Heart right ventricle (tissue), 16 donors: ENCODE results near the gene ANKS6. TPM values are rescaled to one million over a fixed set of nuclear protein-coding genes. Genes with fewer than 3 reads are reported as not detected.

Experiments
- ATAC-seq, 8 donors: fragments of 200-7000 bp; cut with Tn5 transposase; one replicate each; pipeline ENCODE4 v1.9.1; 2020; ENCODE audit warnings: mild to moderate bottlenecking in 8 of 8, moderate library complexity in 8 of 8, moderate number of reproducible peaks in 1 of 8
- DNase-seq, 2 donors: peaks; one replicate each; pipeline ENCODE4 v3.0.0-alpha.2; 2020
- H3K27ac ChIP-seq, 10 donors: fragments of 200-600 bp; sonication (generic) in 2 of 10; one replicate each; pipeline versions ENCODE4 v1.5.0 to v1.8.0; 2020 to 2022; ENCODE audit warnings: mild to moderate bottlenecking in 3 of 10
- H3K27me3 ChIP-seq, 7 donors: fragments of 200-600 bp; one replicate each; pipeline ENCODE4 v1.8.0; 2021 to 2022; ENCODE audit warnings: mild to moderate bottlenecking in 2 of 7
- H3K36me3 ChIP-seq, 9 donors: fragments of 200-600 bp; sonication (generic) in 1 of 9; one replicate each; pipeline versions ENCODE4 v1.5.0 to v1.8.0; 2020 to 2022; ENCODE audit warnings: mild to moderate bottlenecking in 2 of 9
- H3K4me1 ChIP-seq, 9 donors: fragments of 200-600 bp; sonication (generic) in 1 of 9; one replicate each; pipeline versions ENCODE4 v1.5.0 to v1.8.0; 2020 to 2022; ENCODE audit warnings: mild to moderate bottlenecking in 4 of 9
- H3K4me3 ChIP-seq, 10 donors: fragments of 200-600 bp; sonication (generic) in 2 of 10; one replicate each; pipeline versions ENCODE4 v1.5.0 to v1.8.0; 2020 to 2022; ENCODE audit warnings: mild to moderate bottlenecking in 7 of 10, moderate library complexity in 2 of 10
- H3K9me3 ChIP-seq, 11 donors: fragments of 200-600 bp in 10 of 11; sonication (generic) in 2 of 11; one replicate each; pipeline versions ENCODE4 v1.5.0 to v1.8.0; 2013 to 2022; ENCODE audit warnings: mild to moderate bottlenecking in 2 of 11, control low read depth in 1 of 11, moderate library complexity in 1 of 11
- CTCF ChIP-seq, 9 donors: fragments of 200-600 bp; sonication (generic) in 2 of 9; IDR thresholded peaks; one replicate each; pipeline versions ENCODE4 v1.5.0 to v1.8.0; 2021 to 2022; ENCODE audit warnings: antibody characterized with exemption in 9 of 9, mild to moderate bottlenecking in 5 of 9, moderate library complexity in 1 of 9
- WGBS, 2 donors: extraction: QIAGEN DNeasy Blood & Tissue Kit; methylation state at CpG; one replicate each; pipeline ENCODE4 v1.1.7; 2013; ENCODE audit warnings: inconsistent platforms in 1 of 2; 5-methylcytosine and 5-hydroxymethylcytosine counted together
- intact Hi-C, 10 donors: fragments of 100-400 bp; cut with DNase I; formaldehyde crosslinking; loops; one replicate each; pipeline versions ENCODE4 v1.11.1 to v1.14.2; 2022
- polyA plus RNA-seq, 2 donors: library from polyadenylated mRNA; stranded (reverse); fragments of 200-250 nt; gene quantifications; one replicate each; pipeline ENCODE4 v1.2.3, GENCODE V29; 2013
- total RNA-seq, 10 donors: library from RNA; stranded (reverse); fragmentation: NEBNext Ultra II Directional in 3 of 10; extraction: Animal tissue kit (Norgen Biotek cat#: 25700) in 3 of 10; gene quantifications; one replicate each; pipeline versions ENCODE4 v1.2.1 to v1.2.4, GENCODE V29; 2021 to 2023
- donor health status: Arrhythmogenic right ventricular cardiomyopathy.
- donor health status: ischemic (EF 13 %, LVEDD 7.1; RV severe dilation, severe dysfunction).
- donor health status: healthy with polysubstance abuse.
- donor health status: DM: no; HTN: yes; CAD: no.
- donor health status: DM: no; HTN: no; CAD: no.
- donor health status: ischemic (EF 25% LVEDD 6.9; RV normal size, moderate dysfunction).
- donor health status: ischemic (EF 25% LVEDD 5.7; RV mildly dilated, moderate dysfunction).
- donor health status: healthy.
- donor health status: DM: yes; HTN: yes; CAD: no.
- donor health status: Ischemic cardiomyopathy.
- donor health status: ischemic (EF 35%, LVEDD 5.7; RV mildly dilated, moderate dysfunction).
- donor health status: nonischemic (EF 11% LVEDD 7.7; RV severe dilation, severe dysfunction).
- donor health status: DM: yes; HTN: yes; CAD: no.
- donor health status: PGD.
- donor health status: ischemic (EF 29% LVEDD 5.4; RV normal size, mild dysfunction).
- donor health status: nonischemic (EF 23%, LVEDD 6.1; RV moderate dilation, normal function).

Gene ANKS6
- total and polyA plus RNA-seq, 12 donors = 3.1 to 8.0 (median 4.2) TPM

DNA sequence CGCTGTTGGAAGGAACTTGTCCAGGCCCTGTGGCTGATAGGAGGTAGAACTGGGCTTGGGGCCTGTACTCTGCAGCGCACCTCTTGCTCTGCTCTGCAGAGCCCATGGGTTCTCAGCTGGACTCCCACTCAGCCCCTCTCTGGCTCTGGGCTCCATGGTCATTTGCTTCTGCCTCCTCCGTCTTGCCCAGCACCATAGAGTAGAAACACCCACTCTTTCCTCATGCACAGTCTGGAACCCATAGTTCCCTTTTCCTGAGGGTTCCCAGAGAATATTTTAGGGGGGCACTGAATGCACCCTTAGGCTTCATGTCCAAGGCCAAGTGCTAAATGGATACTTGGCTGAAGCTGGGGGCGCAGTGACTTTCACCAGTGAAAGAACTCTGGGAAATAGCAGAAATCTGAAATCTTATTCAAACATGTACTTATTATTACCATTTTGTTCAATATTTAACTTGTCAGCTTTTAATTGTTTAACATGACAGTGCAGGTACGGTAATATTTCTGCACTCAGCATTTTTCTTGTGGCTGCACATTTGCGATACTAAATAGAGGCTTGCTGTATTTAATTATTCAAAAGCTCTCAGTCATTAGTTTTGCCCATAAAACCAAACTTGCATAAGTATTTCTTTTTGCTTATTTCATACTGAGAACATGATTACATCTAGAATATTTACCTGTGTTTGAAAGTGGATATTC, 42.7 kb upstream of the ANKS6 start:
- no peak for TF ChIP-seq CTCF (IDR thresholded peaks at IDR 0.05)
- H3K27ac ChIP-seq = no peak overlapping the region
- no peak for DNase-seq
- 96 to 97% methylated on average over 6 of the region's 6 CpGs for WGBS, 2 donors
- intact Hi-C loops = no loop called here
- H3K9me3 ChIP-seq = no peaks in the 10 kb centered on the region
- ATAC-seq = peak in 1 of 8 donors; percentile 20
- H3K4me3 ChIP-seq = no peak overlapping the region
- no peaks in the 10 kb centered on the region for H3K4me1 ChIP-seq
- no peaks in the 10 kb centered on the region for H3K27me3 ChIP-seq
- H3K36me3 ChIP-seq = no peaks in the 10 kb centered on the region

- intact Hi-C loops = no loop called here
- peaks cover 0 to 4% (median 0%) of the 10 kb centered on the region in 9 donors for H3K4me1 ChIP-seq
These were observed 42.0 kb upstream of the ANKS6 start for GRCh38 chr9:98838155-98838867.

DNA sequence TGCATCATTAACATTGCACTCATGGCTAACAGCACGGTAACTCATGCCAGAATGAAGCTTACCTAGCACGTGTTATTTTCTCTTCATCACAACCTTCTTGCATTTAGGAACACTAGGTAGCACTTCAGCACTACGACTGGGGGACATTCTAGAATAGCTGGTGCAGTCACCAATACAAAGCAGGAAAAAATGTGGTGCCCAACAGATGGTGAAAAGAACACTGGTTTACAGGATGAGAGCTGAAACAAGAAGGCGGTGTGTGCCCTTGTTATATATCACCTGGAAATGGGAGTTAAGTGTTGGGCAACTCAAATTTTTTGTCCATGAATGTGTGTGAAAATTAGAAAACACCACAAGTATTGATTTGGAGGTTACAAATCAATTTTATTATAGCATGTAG, 41.2 kb upstream of the ANKS6 start:
- Histone ChIP-seq H3K27ac (no peak overlapping the region), H3K27me3 (no peaks in the 10 kb centered on the region), H3K4me3 (no peak overlapping the region), H3K36me3 (no peaks in the 10 kb centered on the region), H3K9me3 (no peaks in the 10 kb centered on the region), H3K4me1 (peaks cover 0 to 7% (median 0%) of the 10 kb centered on the region in 9 donors)
- 93 to 96% methylated on average over 4 of the region's 4 CpGs for WGBS, 2 donors
- ATAC-seq (no peak), DNase-seq (no peak)
- no peak for TF ChIP-seq CTCF (IDR thresholded peaks at IDR 0.05)
- intact Hi-C loops = no loop called here

More at GRCh38 chr9:98838155-98838867, 42.0 kb upstream of the ANKS6 start:
- no peaks in the 10 kb centered on the region for H3K9me3 ChIP-seq
- H3K27me3 ChIP-seq = no peaks in the 10 kb centered on the region
- TF ChIP-seq CTCF (IDR thresholded peaks at IDR 0.05) = no peak
- DNase-seq (no peak), ATAC-seq (peak in 2 of 8 donors; percentile 31 to 34)
- no peak overlapping the region for H3K4me3 ChIP-seq
- WGBS, 2 donors = 93% methylated on average over 6 of the region's 6 CpGs
- H3K36me3 ChIP-seq = no peaks in the 10 kb centered on the region
- H3K27ac ChIP-seq = no peak overlapping the region

DNA sequence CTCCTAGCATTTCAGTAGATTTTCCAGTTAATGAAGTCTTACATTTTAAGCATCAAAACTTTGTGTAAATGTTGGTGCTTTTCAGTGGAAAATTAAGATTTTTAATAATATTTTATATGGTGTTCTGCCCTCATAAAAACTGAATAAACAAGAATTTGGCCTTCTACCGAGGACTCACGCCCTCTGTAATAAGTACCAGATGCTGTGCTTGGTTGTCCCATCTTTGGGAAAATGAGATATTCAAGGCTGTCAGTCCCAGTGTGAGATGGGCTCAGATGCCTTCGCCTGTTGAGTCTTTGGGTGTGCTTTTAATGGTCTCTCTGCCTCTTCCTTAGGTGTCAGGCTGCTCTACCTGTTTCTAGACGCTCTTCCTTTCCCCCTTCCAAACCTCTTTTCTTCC, 39.9 kb upstream of the ANKS6 start:
- H3K9me3 ChIP-seq = no peaks in the 10 kb centered on the region
- no peak for ATAC-seq
- no peaks in the 10 kb centered on the region for H3K36me3 ChIP-seq
- no peak overlapping the region for H3K4me3 ChIP-seq
- DNase-seq = no peak
- TF ChIP-seq CTCF (IDR thresholded peaks at IDR 0.05) = no peak
- H3K27me3 ChIP-seq = no peaks in the 10 kb centered on the region
- H3K27ac ChIP-seq = no peak overlapping the region
- peaks cover 0 to 7% (median 0%) of the 10 kb centered on the region in 9 donors for H3K4me1 ChIP-seq
- intact Hi-C loops = no loop called here
- WGBS, 2 donors = 89% methylated on average over 4 of the region's 4 CpGs
